NCI-H526 treated with DMSO at 0.1 percent for 48 hours (cell line): Measurements from ENCODE around the gene MED14.

Experiments
- DNase-seq: peaks from one replicate; lab custom pipeline; 2025; lab: John Stamatoyannopoulos, UW

The MED14 gene

DNA sequence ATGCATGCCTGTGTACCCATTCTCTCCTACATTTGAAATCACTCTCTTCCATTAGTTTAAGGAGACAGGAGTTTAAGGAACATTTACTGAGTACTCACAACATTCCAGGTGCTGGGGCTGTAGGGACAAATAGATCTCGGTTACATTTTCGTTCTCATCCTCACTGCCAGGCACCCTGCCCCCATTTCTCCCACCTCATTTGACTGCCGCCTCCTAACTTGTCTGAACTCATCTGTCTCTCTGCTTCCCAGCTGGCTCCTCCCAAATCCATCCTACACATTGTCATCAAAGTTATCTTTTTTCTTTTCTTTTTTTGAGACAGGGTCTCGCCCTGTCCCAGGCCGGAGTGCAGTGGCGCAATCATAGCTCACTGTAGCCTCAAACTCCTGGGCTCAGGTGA lies 131.9 kb downstream of the MED14 start:
- no peak for DNase-seq
